ENCODE results near the gene GIPC1. TPM values are rescaled to one million over a fixed set of nuclear protein-coding genes. Genes with fewer than 3 reads are reported as not detected.

The GIPC1 gene
- total RNA-seq (2021; ENCODE audit: unreplicated experiment) (103 TPM), Bru-seq, nascent RNA (percentile 73 among the genes with signal in this experiment), BruChase-seq, experiment 1, labeled RNA remaining after a 6-hour chase (percentile 77 among the genes with signal in this experiment), BruChase-seq, experiment 2, labeled RNA remaining after a 2-hour chase (percentile 72 among the genes with signal in this experiment)
- 112 and 135 TPM in 2 replicates for polyA plus RNA-seq (2012)
- long read RNA-seq, transcript GIPC1-201 (7 exons, 1,782 nt) = minor isoform, 12 of 325 reads
- long read RNA-seq, transcript GIPC1-205 (8 exons, 1,386 nt) = minor isoform, 99 of 325 reads
- long read RNA-seq, transcript GIPC1-213 (7 exons, 1,068 nt) = minor isoform, 15 of 325 reads
- long read RNA-seq, transcript GIPC1-203 (9 exons, 1,926 nt) = major isoform, 136 of 325 reads
- long read RNA-seq, partial matches to known transcripts = 19 of 325 reads
- long read RNA-seq, other reads (novel, unspliced or antisense) = 34 of 325 reads

DNA sequence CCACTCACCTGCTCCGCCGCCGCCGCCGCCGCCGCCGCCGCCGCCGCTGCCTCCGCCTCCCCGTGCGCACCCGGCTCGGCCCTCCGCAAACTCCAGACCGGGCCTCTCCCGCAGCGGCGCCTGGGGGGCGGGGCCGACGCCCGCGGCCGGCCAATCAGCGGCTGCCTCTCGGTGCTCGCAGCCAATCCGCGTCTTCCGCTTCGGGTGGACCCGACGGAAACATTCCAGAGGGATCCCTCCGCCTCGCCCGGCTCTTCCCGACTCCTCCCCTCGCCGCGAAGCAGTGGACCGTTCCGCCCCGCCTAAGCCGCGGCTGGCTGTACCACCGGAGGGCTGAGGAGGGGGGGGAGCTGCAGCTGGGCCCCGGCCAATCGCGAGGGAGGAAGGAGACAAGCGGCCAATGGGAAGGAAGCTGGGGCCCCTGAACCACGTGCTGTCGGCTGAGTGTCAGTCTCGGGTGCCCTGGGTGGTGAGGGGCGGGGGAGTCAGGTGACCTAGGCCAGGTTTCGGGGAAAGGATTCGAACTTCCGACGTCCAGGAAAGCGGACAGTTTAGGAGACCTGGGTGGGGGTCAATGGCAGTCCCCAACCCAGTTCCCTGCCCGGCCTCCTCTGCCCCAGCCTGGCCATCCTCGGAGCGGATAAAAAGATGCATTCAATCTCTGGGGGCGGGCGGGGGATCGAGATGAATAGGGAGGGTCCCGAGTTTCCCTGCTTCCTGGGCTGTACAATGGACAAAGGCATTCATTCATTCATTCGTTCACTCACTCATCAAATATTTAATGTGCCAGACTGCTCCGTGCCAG is at the start of gene GIPC1:
Gene GIPC1 (minus strand): TSS at position 99 of the 805 bp plus-strand sequence. CDS start 13,151 bp downstream, outside the sequence.
- intact Hi-C loops (cut with micrococcal nuclease) = no loop called here
- TF ChIP-seq EZH2 (IDR thresholded peaks at IDR 0.05) = no peak
- TF ChIP-seq FOSL1 (IDR thresholded peaks at IDR 0.05; ENCODE audit: low read depth) = no peak
- peak; percentile 67; the same call in 1 of the 2 replicates for TF ChIP-seq SIN3A (IDR thresholded peaks at IDR 0.05; ENCODE audit: low read depth)
- TF ChIP-seq, protein P1, sequence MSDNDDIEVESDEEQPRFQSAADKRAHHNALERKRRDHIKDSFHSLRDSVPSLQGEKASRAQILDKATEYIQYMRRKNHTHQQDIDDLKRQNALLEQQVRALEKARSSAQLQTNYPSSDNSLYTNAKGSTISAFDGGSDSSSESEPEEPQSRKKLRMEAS (IDR thresholded peaks at IDR 0.05) = peak; percentile 96
- peak; percentile 96 for TF ChIP-seq SP1 (IDR thresholded peaks at IDR 0.05; ENCODE audit: low read depth)
- TF ChIP-seq JUND (IDR thresholded peaks at IDR 0.05) = 0 out of 2 replicates have a peak, but pooled peaks have one; percentile 25
- TF ChIP-seq SRF (IDR thresholded peaks at IDR 0.05; ENCODE audit: low read depth) = no peak
- TF ChIP-seq ZFX (IDR thresholded peaks at IDR 0.05) = peak; percentile 76; the same call in 1 of the 2 replicates
- no peak for TF ChIP-seq ELF1 (IDR thresholded peaks at IDR 0.05; ENCODE audit: borderline replicate concordance, low read depth)
- no peak for TF ChIP-seq EGR1 (IDR thresholded peaks at IDR 0.05; ENCODE audit: low read depth)
- peak; percentile 60 for TF ChIP-seq TCF7L2 (IDR thresholded peaks at IDR 0.05; ENCODE audit: borderline replicate concordance, extremely low read depth, insufficient read depth, insufficient read length)
- peak; percentile 7 for TF ChIP-seq YY1 (IDR thresholded peaks at IDR 0.05; ENCODE audit: extremely low read depth, insufficient replicate concordance, low read depth, low read length)
- no peak for TF ChIP-seq EZH2phosphoT487 (IDR thresholded peaks at IDR 0.05; ENCODE audit: borderline replicate concordance)
- TF ChIP-seq POLR2AphosphoS5 (IDR thresholded peaks at IDR 0.05; ENCODE audit: low read depth, low read length) = peak; percentile 40; the same call in 1 of the 2 replicates
- TF ChIP-seq, protein P2, sequence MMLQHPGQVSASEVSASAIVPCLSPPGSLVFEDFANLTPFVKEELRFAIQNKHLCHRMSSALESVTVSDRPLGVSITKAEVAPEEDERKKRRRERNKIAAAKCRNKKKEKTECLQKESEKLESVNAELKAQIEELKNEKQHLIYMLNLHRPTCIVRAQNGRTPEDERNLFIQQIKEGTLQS (IDR thresholded peaks at IDR 0.05) = no peak
- peak within 1 kb of the TSS; percentile 79 for H3K4me2 ChIP-seq (ENCODE audit: low read length)
- ChIA-PET CTCF (interaction anchor here (0.7 to 1.8 kb wide), 6 partner anchors 8 to 360 kb away, joined by 3 to 5 read pairs (median 4); partner anchors contain the start of gene ASF1B), RAD21 (ENCODE audit: low non-redundant PET in 1 of 2, low total read pairs in 2 of 2, uncharacterized antibody in 2 of 2, unreplicated experiment in 2 of 2) (interaction anchor here in 1 of 2 experiments (1.0 kb wide), 1 partner anchor 10 kb away, joined by 3 read pairs; no protein-coding TSS in a partner anchor), POLR2A (interaction anchor here (0.7 to 3.1 kb wide), 6 partner anchors 11 to 360 kb away, joined by 3 to 15 read pairs (median 8); partner anchors contain the start of genes ASF1B and DNAJB1)
- peaks cover 0 to 3% of the 10 kb centered on the region in 2 experiments; a peak in 2 of 4 replicates for H3K36me3 ChIP-seq (ENCODE audit: control insufficient read depth in 1 of 2, insufficient read depth in 2 of 2, low read length in 2 of 2)
- no peaks in the 10 kb centered on the region for H4K20me1 ChIP-seq (ENCODE audit: insufficient read depth)
- no TSS peak for BruUV-seq (replicated peaks)
- H3K27ac ChIP-seq (ENCODE audit: low read depth, low read length) = peak within 1 kb of the TSS; percentile 58
- peaks cover 41% of the 10 kb centered on the region for H3K79me2 ChIP-seq (ENCODE audit: insufficient read depth, low read length)
- ATAC-seq = peak; percentile 93
- peak; percentile 97 for DNase-seq (ENCODE audit: low read depth, low spot score)
- H3K9ac ChIP-seq (ENCODE audit: low read length) = peak within 1 kb of the TSS; percentile 86
- H3K9me3 ChIP-seq (ENCODE audit: control insufficient read depth in 1 of 2, insufficient read depth in 1 of 2, low read depth in 1 of 2, low read length in 2 of 2) = no peaks in the 10 kb centered on the region
- peak within 1 kb of the TSS; percentile 78 to 86 for H3K4me3 ChIP-seq (replicated peaks in 1 of 2; ENCODE audit: low read depth in 1 of 2, low read length in 2 of 2)
- no peaks in the 10 kb centered on the region for H3K27me3 ChIP-seq (ENCODE audit: insufficient read depth, low read length)
- H2AFZ ChIP-seq (ENCODE audit: low read depth, low read length, poor library complexity, severe bottlenecking) = no peak within 1 kb of the TSS
- H3K9me2 ChIP-seq (ENCODE audit: insufficient read depth) = no peaks in the 10 kb centered on the region
- peaks cover 20 to 29% of the 10 kb centered on the region in 2 experiments for H3K4me1 ChIP-seq (ENCODE audit: control insufficient read depth in 1 of 2, insufficient read depth in 2 of 2, low read length in 2 of 2)

Measured in HCT116 (cell line).